PC-9 (cell line): ENCODE measurements around the gene GLIPR1L2. TPM values are rescaled to one million over a fixed set of nuclear protein-coding genes. Genes with fewer than 3 reads are reported as not detected.
"Not testable (repeated sequence)": the region's sequence is repeated elsewhere in the genome, so short reads cannot be mapped to it uniquely, and the experiment has no call there.

Source experiments
- BruUV-seq: library from RNA; stranded (reverse); fragments of 400-500 nt; replicated peaks from 2 replicates; lab custom pipeline; 2021; lab: Mats Ljungman, UMichigan
- CTCF ChIA-PET: fragments of 300-600 bp; sonication (Branson Sonifier 250); formaldehyde crosslinking; loops from one replicate; lab custom pipeline; 2022; ENCODE audit warnings: antibody characterized with exemption; lab: Charles Lee
- POLR2A ChIA-PET: fragments of 300-600 bp; sonication (Branson Sonifier 250); formaldehyde crosslinking; loops from one replicate; lab custom pipeline; 2022; ENCODE audit warnings: antibody characterized with exemption; ENCODE audit not compliant: unreplicated experiment; lab: Charles Lee
- DNase-seq, 2 experiments: peaks; one replicate each; pipeline versions ENCODE4 v3.0.0 to v3.0.0-alpha.2; 2015 to 2022; ENCODE audit warnings: mixed read lengths in 1 of 2
- H2AFZ ChIP-seq: fragments of 200-600 bp; sonication (generic); 2 replicates; pipeline ENCODE4 v1.8.1; 2017; ENCODE audit warnings: antibody characterized with exemption
- H3F3A ChIP-seq: fragments of 200-600 bp; sonication (generic); 2 replicates; pipeline ENCODE4 v1.8.1; 2017; ENCODE audit warnings: antibody characterized with exemption, mild to moderate bottlenecking, low read depth; ENCODE audit not compliant: insufficient read depth
- H3K27ac ChIP-seq: fragments of 200-600 bp; sonication (generic); 2 replicates; pipeline ENCODE4 v1.6.1; 2016; ENCODE audit warnings: mixed run types
- H3K27me3 ChIP-seq: fragments of 200-600 bp; sonication (generic); 2 replicates; pipeline ENCODE4 v1.6.1; 2016; ENCODE audit warnings: low read depth, mixed run types; ENCODE audit not compliant: insufficient read depth
- H3K36me3 ChIP-seq: fragments of 200-600 bp; sonication (generic); 2 replicates; pipeline ENCODE4 v1.6.1; 2016; ENCODE audit warnings: low read depth, mixed run types
- H3K4me1 ChIP-seq: fragments of 200-600 bp; sonication (generic); replicated peaks from 2 replicates; pipeline ENCODE4 v1.6.1; 2016; ENCODE audit warnings: mixed run types; ENCODE audit not compliant: insufficient read depth
- H3K4me2 ChIP-seq: fragments of 200-600 bp; sonication (generic); 2 replicates; pipeline ENCODE4 v1.6.1; 2017; ENCODE audit warnings: mixed run types
- H3K4me3 ChIP-seq: fragments of 200-600 bp; sonication (generic); 2 replicates; pipeline ENCODE4 v1.6.1; 2016; ENCODE audit warnings: mixed run types
- H3K79me2 ChIP-seq: fragments of 200-600 bp; sonication (generic); 2 replicates; pipeline ENCODE4 v1.6.1; 2017; ENCODE audit warnings: low read depth, mixed run types
- H3K9me2 ChIP-seq: fragments of 200-600 bp; sonication (generic); 2 replicates; pipeline ENCODE4 v1.8.1; 2017; ENCODE audit warnings: mild to moderate bottlenecking; ENCODE audit not compliant: insufficient read depth
- H3K9me3 ChIP-seq: fragments of 200-600 bp; sonication (generic); 2 replicates; pipeline ENCODE4 v1.8.1; 2016; ENCODE audit warnings: low read depth; ENCODE audit not compliant: insufficient read depth
- H4K20me1 ChIP-seq: fragments of 200-600 bp; sonication (generic); 2 replicates; pipeline ENCODE4 v1.8.1; 2017; ENCODE audit not compliant: insufficient read depth
- EZH2 ChIP-seq: fragments of 200-600 bp; sonication (generic); IDR thresholded peaks from 2 replicates; pipeline ENCODE4 v1.8.0; 2017; ENCODE audit warnings: antibody characterized with exemption, low read depth
- intact Hi-C: fragments of 100-400 bp; cut with micrococcal nuclease; formaldehyde crosslinking; loops from one replicate; pipeline ENCODE4 v1.10.0; 2022; ENCODE audit not compliant: unreplicated experiment
- total RNA-seq: library from RNA; stranded (reverse); gene quantifications from 2 replicates; pipeline ENCODE4 v1.2.3, GENCODE V29; 2021
- TF ChIP-seq, protein P1 (sequence below): fragments of 200-600 bp; sonication (generic); conservative IDR thresholded peaks from 2 replicates; pipeline ENCODE4 v1.6.1; 2017; ENCODE audit warnings: mixed run types, antibody characterized with exemption, mild to moderate bottlenecking, moderate library complexity

Gene GLIPR1L2
- total RNA-seq, 1 experiment from 2014 or later: not detected

DNA sequence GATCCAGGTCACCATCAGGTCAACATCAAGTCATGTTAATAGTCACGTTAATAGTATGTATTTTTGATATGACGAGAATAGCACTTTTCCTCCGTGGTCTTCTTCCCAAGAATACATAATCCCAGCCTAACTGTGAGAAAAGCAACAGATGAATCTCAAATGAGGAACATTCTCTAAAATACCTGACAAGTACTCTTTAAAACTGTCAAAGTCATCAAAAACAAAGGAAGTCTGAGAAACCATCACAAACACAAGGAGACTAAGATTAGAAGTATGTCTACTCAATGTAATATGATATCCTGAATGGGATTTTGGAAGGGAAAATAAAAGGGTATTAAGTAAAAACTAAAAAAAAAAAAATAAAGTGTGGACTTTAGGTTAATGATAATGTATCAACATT lies 52.8 kb downstream of the GLIPR1L2 start:
- TF ChIP-seq, protein P1, sequence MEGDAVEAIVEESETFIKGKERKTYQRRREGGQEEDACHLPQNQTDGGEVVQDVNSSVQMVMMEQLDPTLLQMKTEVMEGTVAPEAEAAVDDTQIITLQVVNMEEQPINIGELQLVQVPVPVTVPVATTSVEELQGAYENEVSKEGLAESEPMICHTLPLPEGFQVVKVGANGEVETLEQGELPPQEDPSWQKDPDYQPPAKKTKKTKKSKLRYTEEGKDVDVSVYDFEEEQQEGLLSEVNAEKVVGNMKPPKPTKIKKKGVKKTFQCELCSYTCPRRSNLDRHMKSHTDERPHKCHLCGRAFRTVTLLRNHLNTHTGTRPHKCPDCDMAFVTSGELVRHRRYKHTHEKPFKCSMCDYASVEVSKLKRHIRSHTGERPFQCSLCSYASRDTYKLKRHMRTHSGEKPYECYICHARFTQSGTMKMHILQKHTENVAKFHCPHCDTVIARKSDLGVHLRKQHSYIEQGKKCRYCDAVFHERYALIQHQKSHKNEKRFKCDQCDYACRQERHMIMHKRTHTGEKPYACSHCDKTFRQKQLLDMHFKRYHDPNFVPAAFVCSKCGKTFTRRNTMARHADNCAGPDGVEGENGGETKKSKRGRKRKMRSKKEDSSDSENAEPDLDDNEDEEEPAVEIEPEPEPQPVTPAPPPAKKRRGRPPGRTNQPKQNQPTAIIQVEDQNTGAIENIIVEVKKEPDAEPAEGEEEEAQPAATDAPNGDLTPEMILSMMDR: no peak
- Histone ChIP-seq H4K20me1 (no peaks in the 10 kb centered on the region), H3K9me2 (no peaks in the 10 kb centered on the region), H3K4me2 (no peak overlapping the region), H3K27me3 (no peaks in the 10 kb centered on the region), H3K27ac (no peak overlapping the region), H3F3A (no peaks in the 10 kb centered on the region), H3K79me2 (no peaks in the 10 kb centered on the region), H3K4me3 (no peak overlapping the region), H2AFZ (no peak overlapping the region), H3K4me1 (peaks cover 11% of the 10 kb centered on the region), H3K36me3 (no peaks in the 10 kb centered on the region), H3K9me3 (no peaks in the 10 kb centered on the region)
- no peak for DNase-seq
- ChIA-PET POLR2A (no interaction called here), CTCF (no interaction called here)
- intact Hi-C loops: no loop called here
- BruUV-seq: no TSS peak

DNA sequence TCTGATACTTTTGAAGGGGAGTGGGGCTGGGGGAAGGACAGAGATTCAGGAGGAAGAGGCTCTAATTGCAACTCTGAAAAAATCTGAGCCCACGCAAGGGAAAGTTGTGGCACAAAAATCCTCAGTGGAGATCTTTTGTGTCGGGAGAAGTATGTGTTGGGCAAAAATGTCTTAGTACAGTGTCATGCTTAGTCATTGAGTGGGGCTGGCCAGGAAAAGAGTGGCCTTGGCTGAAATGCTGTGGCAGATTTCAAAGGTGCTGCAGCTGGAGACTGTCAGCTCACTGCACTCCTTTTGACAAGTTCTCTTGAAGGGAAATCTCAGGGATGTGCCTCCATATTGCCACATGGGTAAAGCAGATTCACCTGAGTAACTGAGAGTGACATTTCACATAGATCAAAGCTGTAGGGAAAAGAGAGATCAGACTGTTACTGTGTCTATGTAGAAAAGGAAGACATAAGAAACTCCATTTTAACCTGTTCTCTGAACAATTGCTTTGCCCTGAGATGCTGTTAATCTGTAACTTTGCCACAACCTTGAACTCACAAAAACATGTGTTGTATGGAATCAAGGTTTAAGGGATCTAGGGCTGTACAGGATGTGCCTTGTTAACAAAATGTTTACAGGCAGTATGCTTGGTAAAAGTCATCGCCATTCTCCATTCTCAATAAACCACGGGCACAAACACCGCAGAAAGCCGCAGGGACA lies 53.7 kb downstream of the GLIPR1L2 start:
- H3K27me3 ChIP-seq: no peaks in the 10 kb centered on the region

DNA sequence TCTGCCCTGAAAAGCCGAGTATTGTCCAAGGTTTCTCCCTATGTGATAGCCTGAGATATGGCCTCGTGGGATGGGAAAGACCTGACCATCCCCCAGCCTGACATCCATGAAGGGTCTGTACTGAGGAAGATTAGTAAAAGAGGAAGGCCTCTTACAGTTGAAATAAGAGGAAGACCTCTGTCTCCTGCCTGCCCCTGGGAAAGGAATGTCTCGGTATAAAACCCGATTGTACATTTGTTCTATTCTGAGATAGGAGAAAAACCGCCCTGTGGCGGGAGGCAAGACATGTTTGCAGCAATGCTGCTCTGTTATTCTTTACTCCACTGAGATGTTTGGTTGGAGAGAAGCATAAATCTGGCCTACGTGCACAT lies 54.2 kb downstream of the GLIPR1L2 start:
- H3K9me2 ChIP-seq, H3K27ac ChIP-seq, H3F3A ChIP-seq, intact Hi-C loops, H4K20me1 ChIP-seq, BruUV-seq, H2AFZ ChIP-seq, H3K79me2 ChIP-seq, H3K27me3 ChIP-seq, H3K9me3 ChIP-seq, H3K4me2 ChIP-seq, CTCF ChIA-PET, H3K4me3 ChIP-seq, H3K36me3 ChIP-seq, DNase-seq, POLR2A ChIA-PET: not testable (repeated sequence)
- peaks cover 11% of the 10 kb centered on the region for H3K4me1 ChIP-seq

More for the DNA sequence above, 53.7 kb downstream of the GLIPR1L2 start:
- Histone ChIP-seq H3F3A (no peaks in the 10 kb centered on the region), H3K79me2 (no peaks in the 10 kb centered on the region), H3K9me3 (no peaks in the 10 kb centered on the region), H3K36me3 (no peaks in the 10 kb centered on the region), H2AFZ (no peak overlapping the region), H4K20me1 (no peaks in the 10 kb centered on the region), H3K9me2 (no peaks in the 10 kb centered on the region), H3K27ac (no peak overlapping the region), H3K4me3 (no peak overlapping the region), H3K4me1 (peaks cover 11% of the 10 kb centered on the region), H3K4me2 (no peak overlapping the region)
- ChIA-PET CTCF (no interaction called here), POLR2A (no interaction called here)
- intact Hi-C loops: no loop called here
- no TSS peak for BruUV-seq
- TF ChIP-seq, protein P1: no peak
- DNase-seq: peak in 1 of 2 experiments; percentile 6

DNA sequence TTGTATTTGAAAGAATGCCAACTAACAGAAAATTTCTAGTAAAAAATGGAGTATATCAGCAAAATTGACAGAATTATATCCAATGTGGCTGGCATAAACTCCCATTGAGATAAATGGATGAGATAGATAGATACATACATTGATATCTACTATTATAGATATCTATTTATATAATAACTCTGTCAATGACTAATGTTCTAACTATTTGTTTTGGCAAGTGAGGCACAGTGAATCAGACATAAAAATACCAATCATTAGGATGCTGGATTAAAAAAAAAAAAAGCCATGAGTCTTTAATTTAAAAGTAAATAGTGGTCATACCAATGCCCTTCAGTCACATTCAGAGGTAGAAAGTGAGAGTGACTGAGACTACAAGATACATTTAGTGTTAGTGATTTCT lies 56.0 kb downstream of the GLIPR1L2 start:
- POLR2A ChIA-PET: no interaction called here

More for the DNA sequence above, 56.0 kb downstream of the GLIPR1L2 start:
- Histone ChIP-seq H3K27ac (no peak overlapping the region), H3K4me1 (peaks cover 11% of the 10 kb centered on the region), H3K9me3 (no peaks in the 10 kb centered on the region), H3K4me3 (no peak overlapping the region), H4K20me1 (no peaks in the 10 kb centered on the region), H3K9me2 (no peaks in the 10 kb centered on the region), H3K4me2 (no peak overlapping the region), H3K27me3 (no peaks in the 10 kb centered on the region), H2AFZ (no peak overlapping the region), H3K36me3 (no peaks in the 10 kb centered on the region), H3K79me2 (no peaks in the 10 kb centered on the region), H3F3A (no peaks in the 10 kb centered on the region)
- no TSS peak for BruUV-seq
- no peak for TF ChIP-seq EZH2
- TF ChIP-seq, protein P1: no peak
- CTCF ChIA-PET: interaction anchor here (0.8 kb wide), 1 partner anchor 55 kb away, joined by 3 read pairs; no protein-coding TSS in a partner anchor
- peak in 1 of 2 experiments; percentile 68 for DNase-seq
- intact Hi-C loops: no loop called here
